Embryonic facial prominence (tissue), 1 donor: ENCODE data around the gene UBXN11.
"Not testable (repeated sequence)": the region's sequence is repeated elsewhere in the genome, so short reads cannot be mapped to it uniquely, and the experiment has no call there.

Experiments
- DNase-seq: peaks from one replicate; pipeline ENCODE4 v3.0.0-alpha.2; 2016; ENCODE audit errors: extremely low spot score

UBXN11 gene

GRCh38 chr1:26307363-26307781, 936 bp upstream of the UBXN11 start:
- no peak for DNase-seq

DNA sequence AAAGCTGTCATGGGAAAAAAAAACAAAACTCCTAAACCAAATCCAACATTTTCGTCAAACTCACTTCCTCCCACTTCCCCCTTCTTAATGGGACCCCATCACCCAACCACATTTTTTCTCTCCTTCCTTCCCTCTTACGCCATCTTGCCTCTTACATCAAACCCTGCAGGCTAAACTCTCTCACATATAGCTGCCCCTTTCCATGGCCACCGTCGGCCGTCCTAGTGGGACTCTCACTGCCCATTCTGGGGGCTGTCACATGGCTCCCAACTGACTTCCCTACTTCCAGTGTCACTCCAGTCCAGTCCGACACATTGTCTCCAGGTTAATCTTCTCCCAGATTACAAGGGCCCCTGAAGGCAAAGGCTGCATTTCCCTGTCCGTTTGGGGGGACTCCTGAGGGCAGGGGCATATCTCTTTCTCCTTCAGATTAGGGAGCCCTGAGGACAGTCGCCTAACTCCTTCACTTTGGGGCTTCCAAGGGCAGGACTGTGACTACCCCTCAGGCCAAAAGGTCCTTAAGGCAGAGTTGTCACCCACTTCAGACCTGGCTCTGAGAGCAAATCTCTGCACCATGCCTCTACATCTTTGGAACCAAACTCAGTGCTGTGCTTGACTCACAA, 658 bp downstream of the UBXN11 start:
- no peak for DNase-seq

- no peak for DNase-seq
Measured at GRCh38 chr1:26302733-26303405, 3.6 kb downstream of the UBXN11 start.

DNA sequence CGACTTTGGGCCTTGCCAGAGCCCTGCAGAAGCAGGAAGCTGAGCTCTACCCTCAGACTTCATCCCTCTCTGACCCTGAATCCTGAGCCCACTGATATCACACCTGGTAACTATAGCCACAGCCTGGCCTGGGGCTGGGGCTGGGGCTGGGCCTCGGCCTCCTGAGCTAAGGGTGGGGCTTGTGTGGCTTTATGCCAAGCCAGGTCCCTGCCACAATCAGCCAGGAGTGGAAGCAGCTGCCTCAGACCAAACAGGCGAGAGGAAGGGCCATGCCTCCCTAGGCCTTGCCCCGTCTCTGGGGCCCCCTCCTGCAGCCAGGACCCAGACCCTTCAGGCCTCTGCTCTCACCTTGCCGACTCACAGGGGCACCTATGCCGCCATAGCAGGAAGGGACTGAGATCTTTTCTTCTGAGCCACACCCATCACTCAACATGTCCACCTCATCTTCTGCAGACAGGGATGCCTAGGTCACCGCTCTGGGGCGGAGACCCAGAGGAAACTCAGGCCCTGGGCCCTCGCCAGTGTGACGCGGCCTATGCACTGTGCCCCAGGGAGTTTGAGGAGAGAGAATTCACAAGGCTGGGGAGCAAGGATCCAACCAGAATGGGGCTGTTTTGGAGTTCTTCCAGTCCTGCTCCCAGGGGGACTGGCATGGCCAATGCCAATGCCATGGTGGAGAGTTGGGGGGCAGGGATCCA, 5.7 kb downstream of the UBXN11 start:
- no peak for DNase-seq

DNA sequence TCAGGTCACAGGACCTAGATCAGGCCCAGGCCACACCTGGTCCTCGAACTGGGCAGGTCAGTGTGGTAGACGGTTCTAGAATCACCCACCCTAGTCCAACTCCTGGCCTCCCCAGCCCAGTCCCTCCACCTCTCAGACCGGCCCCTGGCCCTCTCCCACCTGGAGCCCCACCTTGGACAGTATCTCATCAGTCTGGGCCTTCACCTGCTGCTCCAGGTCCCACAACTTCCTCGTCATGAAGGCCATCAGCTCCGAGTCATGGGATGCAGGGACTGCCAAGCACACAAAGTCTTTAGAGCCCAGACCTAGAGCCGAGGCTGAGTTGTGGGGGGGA, 8.7 kb downstream of the UBXN11 start:
- DNase-seq = no peak

GRCh38 chr1:26297057-26297790, 9.2 kb downstream of the UBXN11 start:
- no peak for DNase-seq

DNA sequence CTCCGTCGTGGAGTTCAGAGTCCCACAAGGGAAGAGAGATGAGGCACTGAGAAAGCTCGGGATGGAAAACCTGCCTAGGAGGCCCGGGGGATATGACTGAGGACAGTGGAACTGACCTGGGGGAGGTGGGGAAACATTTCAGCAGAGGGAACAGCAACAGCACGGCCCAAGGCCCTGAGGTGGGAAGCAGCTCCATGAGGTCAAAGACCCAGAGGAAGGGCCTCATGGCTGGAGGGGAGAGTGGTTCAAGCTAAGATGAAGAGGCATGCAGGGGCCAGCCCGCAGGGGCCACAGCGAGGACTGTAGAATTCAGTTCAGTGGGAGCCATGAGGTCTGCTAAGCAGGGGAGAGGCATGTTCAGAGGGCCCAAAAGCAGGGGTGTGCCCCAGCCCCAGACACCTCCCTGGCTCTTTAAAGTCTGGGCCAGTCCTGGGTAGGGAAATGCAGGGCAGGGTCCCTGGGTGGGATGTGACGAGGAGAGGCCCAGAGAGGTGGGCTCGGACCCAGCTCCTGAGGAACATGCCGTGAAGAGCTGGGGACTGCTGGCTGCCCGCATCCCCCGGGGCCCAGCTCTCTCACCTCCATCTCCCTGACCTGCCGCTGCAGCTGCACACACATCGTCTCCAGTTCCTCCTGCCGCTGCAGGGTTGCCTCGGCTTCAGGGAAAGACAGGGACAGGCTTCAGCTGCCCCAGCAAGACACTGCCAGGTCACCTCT, 9.9 kb downstream of the UBXN11 start:
- no peak for DNase-seq

GRCh38 chr1:26295194-26296138, 11.0 kb downstream of the UBXN11 start:
- no peak for DNase-seq

GRCh38 chr1:26293911-26294463, 12.4 kb downstream of the UBXN11 start:
- no peak for DNase-seq

DNA sequence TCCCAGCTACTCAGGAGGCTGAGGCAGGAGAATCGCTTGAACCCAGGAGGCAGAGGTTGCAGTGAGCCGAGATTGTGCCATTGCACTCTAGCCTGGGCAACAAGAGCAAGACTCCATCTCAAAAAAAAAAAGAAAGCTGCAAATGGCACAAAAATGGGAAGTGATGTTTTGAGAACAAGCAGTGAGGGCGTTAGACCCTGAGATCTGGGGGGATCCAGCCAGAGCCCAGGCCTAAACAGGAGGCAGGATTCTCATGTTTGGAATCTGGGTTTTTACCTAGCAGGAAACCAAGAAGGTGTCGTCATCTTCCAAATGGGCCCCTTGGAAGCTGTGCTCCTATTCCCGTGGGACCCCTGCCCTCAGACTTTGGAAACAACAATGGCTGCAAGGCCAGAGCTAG, 13.7 kb downstream of the UBXN11 start:
- DNase-seq = not testable (repeated sequence)

DNA sequence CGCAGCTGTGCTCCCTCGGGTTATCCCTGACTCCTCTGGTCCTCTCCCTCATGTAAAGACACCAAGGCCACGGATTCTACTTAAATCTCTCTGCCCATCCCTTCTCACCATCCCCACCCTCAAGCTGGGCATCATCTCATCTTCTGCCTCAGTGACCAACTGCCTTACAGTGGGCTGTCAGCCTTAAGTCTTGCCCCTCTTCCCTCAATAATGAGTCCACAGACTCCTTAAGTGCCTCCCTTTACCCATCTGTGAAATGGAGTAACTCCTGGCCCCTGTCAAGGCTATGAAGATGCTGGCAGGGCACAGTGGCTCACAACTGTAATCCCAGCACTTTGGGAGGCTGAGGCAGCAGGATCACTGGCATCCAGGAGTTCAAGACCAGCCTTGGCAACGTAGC, 14.5 kb downstream of the UBXN11 start:
- no peak for DNase-seq

GRCh38 chr1:26291433-26291832, 15.0 kb downstream of the UBXN11 start:
- DNase-seq = no peak

GRCh38 chr1:26290882-26291261, 15.6 kb downstream of the UBXN11 start:
- no peak for DNase-seq

- no peak for DNase-seq
Measured at GRCh38 chr1:26290122-26290881, 16.1 kb downstream of the UBXN11 start.

DNA sequence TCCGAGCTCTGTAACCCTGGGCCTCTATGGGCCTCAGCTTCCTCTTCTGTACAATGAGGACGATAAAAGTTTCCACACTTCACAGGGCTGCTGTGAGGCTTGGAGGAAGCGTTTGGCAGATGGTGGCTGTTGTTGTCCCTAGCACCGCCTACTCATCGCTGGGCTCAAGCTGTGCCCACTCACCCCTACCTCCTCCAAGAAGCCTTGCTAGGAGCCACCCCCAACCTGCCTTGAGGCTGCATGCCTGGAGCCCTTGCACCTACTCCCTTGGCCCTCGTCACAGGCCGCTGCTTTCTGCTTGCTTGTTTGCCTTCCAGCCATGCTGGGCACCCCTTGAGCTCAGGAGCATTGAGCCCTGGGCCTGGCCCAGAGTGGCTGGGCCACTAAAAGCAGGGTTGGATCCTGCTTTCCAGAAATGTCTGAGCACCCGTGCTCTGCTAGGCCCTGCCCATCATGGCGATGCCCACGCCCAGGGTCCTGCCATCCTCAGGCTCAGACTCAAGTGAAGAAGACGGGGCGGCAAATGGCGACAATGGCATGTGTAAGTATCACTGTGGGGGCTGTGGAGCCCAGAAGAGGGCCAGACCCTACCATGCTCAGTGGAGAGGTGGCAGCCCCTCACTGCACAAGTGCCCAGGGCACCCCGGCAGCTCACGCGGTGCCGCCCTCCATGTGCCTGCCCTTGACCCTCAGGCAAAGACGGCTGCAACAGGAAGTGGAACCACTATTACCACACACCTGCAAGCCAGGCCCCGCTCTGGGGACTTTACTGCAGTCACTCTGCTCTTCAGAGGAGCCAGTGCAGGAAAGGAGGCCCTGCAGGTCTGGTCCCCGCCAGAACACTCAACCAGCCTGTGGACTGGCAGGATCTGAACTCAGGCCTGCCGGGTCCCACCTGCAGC, 17.0 kb downstream of the UBXN11 start:
- DNase-seq = no peak

- DNase-seq = no peak
Measured at GRCh38 chr1:26288311-26288941, 18.0 kb downstream of the UBXN11 start.

GRCh38 chr1:26287811-26288210, 18.6 kb downstream of the UBXN11 start:
- DNase-seq = no peak

DNA sequence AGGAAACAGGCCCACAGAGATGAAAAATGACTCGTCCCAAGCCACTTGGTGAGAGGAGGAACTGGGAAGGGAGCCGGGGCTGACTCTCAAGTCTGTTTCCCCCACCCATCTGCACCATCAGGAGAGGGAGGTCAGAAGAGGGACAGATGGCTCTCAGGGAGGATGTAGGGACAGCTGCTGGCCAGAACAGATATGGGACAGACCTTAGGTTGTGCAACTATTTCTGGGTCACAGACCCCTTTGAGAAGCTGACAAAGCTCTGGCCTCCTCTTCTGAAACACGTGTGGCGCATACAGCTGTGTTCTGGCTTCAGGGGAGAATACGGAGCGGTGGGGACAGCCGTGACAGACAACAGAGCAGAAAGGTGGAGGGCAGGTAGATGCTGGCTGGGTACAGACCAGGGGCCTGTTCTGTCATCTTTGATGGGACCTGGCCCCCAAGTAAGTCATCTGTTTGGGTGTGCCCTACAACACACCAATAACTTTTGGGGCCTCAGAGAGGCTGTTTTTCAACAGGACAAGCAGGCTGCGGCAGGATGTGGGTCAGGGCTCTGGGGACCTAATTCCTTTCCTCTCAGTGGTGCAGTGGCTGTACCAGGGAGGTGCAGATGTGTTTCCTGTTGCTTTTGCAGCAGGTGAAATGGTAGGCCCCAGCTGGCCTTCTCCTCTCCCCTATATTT, 19.3 kb downstream of the UBXN11 start:
- DNase-seq = no peak
